Measurements from ENCODE around the gene NTM.

The NTM gene

DNA sequence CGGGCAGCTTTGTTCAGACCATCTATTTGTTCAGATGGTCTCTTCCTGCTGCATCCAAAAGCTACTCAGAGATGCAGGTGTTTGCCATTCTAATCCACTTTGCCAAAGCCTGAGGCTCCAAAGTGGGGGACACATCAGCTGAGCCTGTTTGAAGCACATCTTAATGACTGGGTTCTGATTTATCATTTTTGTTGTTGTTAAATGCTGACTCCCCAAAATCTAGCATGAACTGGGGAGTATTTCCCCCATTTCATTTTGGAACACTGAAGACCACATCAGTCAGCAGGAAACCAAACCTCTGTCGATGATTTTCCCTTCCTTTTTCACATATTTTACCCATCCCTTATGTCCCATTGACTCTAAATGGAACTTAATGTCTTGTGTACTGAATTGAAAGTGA lies 262.6 kb downstream of the NTM start:
- no peaks in the 10 kb centered on the region for H3K4me1 Mint-ChIP-seq
- no peak overlapping the region for H3K4me3 Mint-ChIP-seq
- H3K9me3 Mint-ChIP-seq: no peaks in the 10 kb centered on the region
- no peak for ATAC-seq
- H3K36me3 Mint-ChIP-seq (ENCODE audit: low read depth): no peaks in the 10 kb centered on the region
- no peaks in the 10 kb centered on the region for H3K27me3 Mint-ChIP-seq
- no peak for DNase-seq
- no peak overlapping the region for H3K27ac Mint-ChIP-seq

DNA sequence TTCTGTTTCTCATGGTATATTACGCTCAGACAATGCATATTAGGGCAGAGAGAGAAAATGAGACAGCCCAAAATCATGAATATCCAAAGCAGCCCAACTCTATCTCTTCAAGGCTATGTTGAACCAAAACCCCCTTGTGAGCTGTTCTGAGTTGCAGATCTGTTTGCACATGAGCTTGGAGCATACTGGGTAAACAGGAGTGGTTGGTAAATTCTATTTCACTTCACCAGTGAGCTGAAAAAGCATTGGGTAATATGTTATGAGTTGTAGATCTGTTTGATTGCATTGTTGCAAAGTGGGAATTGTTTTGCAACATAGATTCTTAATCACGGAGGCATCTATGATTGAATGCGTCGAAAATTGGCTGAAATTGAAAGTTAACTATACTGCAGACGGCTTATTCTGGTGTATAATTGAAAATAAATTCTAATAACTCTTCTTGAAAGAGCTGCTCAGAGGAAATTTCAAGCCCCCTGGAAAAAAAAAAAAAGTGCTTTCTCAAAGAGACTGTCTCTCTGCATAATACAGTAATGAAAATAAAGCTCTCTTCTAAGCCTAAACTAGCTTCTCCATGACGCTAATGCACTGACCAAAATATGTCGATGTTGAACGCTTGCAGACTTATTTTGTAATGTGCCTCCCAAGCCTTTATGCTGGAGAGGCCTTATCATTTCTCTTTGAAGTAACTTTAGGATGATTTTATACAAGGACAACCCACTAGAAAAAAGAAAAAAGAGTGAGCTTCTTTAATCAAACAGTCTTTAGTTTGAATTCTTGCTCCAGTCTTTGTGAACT lies 263.7 kb downstream of the NTM start:
- Mint-ChIP-seq H3K27ac (no peak overlapping the region), H3K4me3 (no peak overlapping the region), H3K4me1 (no peaks in the 10 kb centered on the region), H3K27me3 (no peaks in the 10 kb centered on the region), H3K9me3 (no peaks in the 10 kb centered on the region), H3K36me3 (ENCODE audit: low read depth) (no peaks in the 10 kb centered on the region)
- ATAC-seq: no peak
- DNase-seq: no peak

DNA sequence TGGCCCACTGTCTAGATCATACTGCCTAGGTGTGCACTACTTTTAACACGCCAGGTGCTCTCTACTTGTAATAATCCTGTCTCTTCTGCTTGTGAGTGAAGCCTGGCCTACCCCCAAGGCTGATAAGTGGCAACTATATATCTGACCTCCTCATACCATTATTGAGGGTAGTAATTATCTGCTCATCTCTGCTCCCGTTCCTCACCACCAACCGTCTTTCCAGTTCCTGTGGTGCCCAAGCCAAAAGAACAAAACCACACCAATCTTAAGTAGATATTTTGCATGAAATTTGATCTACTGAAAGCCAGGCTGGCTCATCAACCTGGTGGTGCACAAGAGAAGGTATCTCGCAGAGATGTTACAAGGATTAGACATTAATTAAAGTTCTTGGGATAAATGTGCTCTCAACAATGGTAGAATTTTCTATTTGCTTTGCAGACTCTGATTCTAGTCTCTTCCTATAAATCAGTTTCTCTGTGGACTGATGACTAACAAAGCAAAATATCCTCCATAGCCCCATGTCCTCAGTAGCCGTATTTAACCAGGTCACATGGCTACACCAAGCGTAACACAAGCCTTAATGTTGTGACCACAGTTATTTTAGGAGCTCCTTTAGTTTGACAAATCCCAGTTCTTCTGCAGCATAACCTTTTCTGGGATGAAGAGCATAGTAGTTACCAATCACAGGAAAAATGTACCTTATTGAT lies 267.2 kb downstream of the NTM start:
- Mint-ChIP-seq H3K27me3 (no peaks in the 10 kb centered on the region), H3K9me3 (no peaks in the 10 kb centered on the region), H3K27ac (no peak overlapping the region), H3K36me3 (ENCODE audit: low read depth) (no peaks in the 10 kb centered on the region), H3K4me1 (no peaks in the 10 kb centered on the region), H3K4me3 (no peak overlapping the region)
- DNase-seq (no peak), ATAC-seq (no peak)

DNA sequence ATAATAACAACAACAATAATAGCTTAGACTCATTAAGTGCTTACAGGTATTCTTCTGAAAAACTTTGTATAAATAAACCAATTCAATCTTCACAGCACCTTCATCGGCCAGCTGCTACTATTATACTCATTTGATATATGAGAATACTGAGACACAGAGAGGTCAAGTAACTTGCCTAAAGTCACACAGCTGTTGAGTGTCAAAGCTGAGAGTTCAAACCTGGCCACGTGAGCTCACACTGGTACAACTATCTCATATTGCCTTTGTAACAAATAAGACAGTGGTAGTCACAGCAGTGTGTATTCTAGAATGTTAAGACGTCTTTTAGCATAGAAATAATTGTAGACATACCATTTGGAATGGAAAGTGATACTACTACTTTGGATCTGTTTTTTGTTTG lies 268.5 kb downstream of the NTM start:
- Mint-ChIP-seq H3K4me3 (no peak overlapping the region), H3K27me3 (no peaks in the 10 kb centered on the region), H3K36me3 (ENCODE audit: low read depth) (no peaks in the 10 kb centered on the region), H3K27ac (no peak overlapping the region), H3K4me1 (no peaks in the 10 kb centered on the region), H3K9me3 (no peaks in the 10 kb centered on the region)
- no peak for DNase-seq
- no peak for ATAC-seq

DNA sequence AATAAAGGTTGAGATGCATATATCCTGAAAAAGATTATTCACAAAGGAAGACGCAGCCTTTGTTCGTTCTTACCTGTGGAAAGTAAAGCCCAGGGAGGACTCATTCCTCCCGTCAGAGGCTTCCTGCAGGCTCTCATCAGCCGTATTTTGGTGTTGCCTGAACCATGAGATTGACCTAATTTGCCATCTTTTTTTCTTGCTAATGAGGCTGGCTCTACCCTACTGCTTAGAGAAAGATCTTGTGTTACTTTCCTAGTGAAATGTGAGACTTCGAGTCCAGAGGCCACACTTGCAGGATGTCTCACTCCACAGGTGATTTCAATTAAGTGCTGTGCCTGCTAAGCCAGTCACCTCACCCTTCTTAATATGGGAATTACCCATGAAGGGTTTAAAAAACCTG lies 269.9 kb downstream of the NTM start:
- ATAC-seq: no peak
- H3K36me3 Mint-ChIP-seq (ENCODE audit: low read depth): no peaks in the 10 kb centered on the region
- no peak for DNase-seq
- H3K27ac Mint-ChIP-seq: no peak overlapping the region
- H3K27me3 Mint-ChIP-seq: no peaks in the 10 kb centered on the region
- no peaks in the 10 kb centered on the region for H3K4me1 Mint-ChIP-seq
- H3K9me3 Mint-ChIP-seq: no peaks in the 10 kb centered on the region
- no peak overlapping the region for H3K4me3 Mint-ChIP-seq

DNA sequence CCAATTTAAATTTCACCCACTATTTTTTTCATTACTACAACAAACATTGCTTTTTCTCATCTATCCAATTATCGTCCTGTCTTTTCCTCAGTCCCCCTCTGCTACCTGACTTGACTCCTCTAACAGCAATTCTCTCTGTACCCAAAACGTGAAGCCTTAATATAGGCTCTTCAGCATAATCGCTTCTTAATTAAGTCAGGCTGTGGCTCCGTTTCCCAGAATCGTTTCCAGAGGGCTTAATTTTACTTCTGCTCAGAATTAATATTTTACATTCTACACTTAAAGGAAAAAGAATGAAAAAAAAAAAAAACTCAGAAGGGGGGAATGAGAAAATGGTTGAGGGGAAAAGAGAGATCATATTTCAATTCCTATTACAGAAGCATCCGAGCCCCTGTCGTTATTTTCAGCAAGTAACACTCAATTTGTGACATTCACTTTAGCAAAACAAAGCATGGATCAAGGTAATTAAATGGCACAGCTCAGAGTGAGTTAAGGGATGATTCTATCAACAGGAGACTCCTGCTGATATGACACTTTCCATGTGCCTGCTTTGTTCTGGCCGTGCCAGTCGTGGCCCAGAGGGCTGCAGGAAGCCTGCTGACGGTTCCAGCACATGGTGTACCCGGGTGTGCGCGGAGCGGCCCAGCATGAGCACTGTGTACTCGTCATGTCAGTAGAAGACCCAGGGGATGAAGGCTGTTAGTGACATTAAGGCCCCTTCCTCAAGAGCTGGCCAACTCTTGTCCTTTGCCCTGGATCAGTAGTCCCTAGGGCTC lies 272.5 kb downstream of the NTM start:
- Mint-ChIP-seq H3K9me3 (no peaks in the 10 kb centered on the region), H3K27ac (no peak overlapping the region), H3K4me1 (no peaks in the 10 kb centered on the region), H3K27me3 (no peaks in the 10 kb centered on the region), H3K36me3 (ENCODE audit: low read depth) (no peaks in the 10 kb centered on the region), H3K4me3 (no peak overlapping the region)
- DNase-seq: no peak
- ATAC-seq: no peak

DNA sequence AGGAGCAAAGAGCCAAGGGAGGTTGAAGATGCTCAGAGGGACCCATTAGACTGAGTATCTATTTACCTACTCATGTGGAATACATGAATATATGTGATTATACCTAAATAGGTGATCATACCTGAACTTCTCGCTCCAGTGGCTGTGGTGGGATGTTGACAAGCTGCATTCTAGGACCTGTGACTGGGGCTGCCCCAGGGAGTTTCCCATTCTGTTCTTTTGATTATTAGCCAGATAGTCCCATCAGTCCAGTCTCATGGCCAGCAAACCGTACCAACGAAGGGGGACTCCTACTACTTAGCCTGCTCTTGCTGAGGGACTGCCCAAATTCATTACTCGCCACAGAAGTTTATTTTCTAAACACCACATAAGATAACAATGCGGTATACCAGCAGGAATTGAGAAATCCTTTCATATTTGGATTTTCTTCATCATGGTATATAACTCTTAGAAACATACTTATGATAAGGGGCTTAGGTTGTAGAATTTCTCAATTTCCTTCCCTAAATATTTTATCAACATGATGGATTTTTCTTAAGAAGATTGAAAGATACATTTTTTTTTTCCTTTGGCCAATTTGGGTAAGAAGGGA lies 273.9 kb downstream of the NTM start:
- Mint-ChIP-seq H3K9me3 (no peaks in the 10 kb centered on the region), H3K4me3 (no peak overlapping the region), H3K36me3 (ENCODE audit: low read depth) (no peaks in the 10 kb centered on the region), H3K4me1 (no peaks in the 10 kb centered on the region), H3K27ac (no peak overlapping the region), H3K27me3 (no peaks in the 10 kb centered on the region)
- ATAC-seq: no peak
- no peak for DNase-seq

DNA sequence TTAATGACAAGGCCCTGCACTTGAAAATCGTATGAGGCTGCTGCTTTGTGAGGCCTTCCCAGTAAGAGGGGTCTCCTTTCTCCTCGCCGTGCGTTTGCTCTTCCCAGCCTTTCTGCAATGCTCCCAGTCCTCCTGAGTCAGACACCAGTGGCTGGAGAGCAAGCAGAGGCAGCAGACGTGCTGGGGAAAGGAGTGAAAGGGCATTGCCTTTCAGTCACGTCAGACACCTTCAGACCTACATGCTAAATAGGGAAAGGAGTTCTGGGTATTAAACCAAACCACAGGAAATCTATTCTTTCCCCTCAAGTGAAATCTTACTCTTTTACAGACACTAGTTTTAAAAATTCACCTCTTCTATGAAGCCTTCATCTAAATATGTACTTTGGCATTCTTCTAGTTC lies 274.8 kb downstream of the NTM start:
- no peak overlapping the region for H3K27ac Mint-ChIP-seq
- no peaks in the 10 kb centered on the region for H3K9me3 Mint-ChIP-seq
- ATAC-seq: no peak
- H3K27me3 Mint-ChIP-seq: no peaks in the 10 kb centered on the region
- H3K36me3 Mint-ChIP-seq (ENCODE audit: low read depth): no peaks in the 10 kb centered on the region
- DNase-seq: no peak
- H3K4me1 Mint-ChIP-seq: no peaks in the 10 kb centered on the region
- H3K4me3 Mint-ChIP-seq: no peak overlapping the region

DNA sequence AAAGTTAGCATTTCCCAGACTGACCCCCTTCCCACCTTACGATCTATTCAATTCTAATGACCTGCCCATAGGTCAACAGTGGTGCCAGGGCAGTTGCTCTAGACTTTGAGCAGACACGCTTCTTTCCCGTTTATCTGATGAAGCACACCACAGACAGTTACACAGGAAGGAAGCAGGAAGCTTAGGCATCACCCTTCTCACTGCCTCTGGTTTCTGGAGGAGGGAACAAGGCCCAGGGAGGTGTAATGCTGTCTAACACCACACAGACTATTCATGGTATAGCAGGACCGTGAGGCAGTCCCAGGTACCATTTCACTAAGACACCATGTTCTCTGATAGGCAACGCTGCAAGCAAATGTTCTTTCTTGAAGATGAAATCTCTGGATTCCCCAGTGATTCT lies 279.4 kb downstream of the NTM start:
- no peaks in the 10 kb centered on the region for H3K36me3 Mint-ChIP-seq (ENCODE audit: low read depth)

DNA sequence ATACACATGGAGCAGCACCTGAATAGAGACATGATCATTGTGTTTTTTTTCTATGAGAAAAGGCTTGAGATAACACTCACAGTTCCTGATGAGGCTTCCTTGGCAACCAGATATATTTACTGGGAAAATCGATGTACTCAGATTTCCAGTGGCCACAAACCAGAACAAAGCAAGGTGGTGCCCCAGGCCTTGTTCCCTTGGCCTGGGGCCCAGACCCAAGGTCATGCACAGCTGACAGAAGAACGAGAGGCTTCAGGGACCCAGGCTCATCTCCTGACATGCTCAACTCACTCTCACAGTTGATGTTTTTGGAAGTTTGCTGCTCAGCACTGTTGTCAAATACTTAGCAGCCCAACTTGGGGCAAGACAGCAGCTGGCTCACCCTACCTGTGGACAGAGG lies 281.8 kb downstream of the NTM start:
- H3K27ac Mint-ChIP-seq: no peak overlapping the region
- H3K9me3 Mint-ChIP-seq: no peaks in the 10 kb centered on the region
- no peaks in the 10 kb centered on the region for H3K36me3 Mint-ChIP-seq (ENCODE audit: low read depth)
- H3K4me1 Mint-ChIP-seq: no peaks in the 10 kb centered on the region
- H3K4me3 Mint-ChIP-seq: no peak overlapping the region
- no peak for ATAC-seq
- no peak for DNase-seq
- peaks cover 3% of the 10 kb centered on the region for H3K27me3 Mint-ChIP-seq

More for the DNA sequence above, 279.4 kb downstream of the NTM start:
- no peak for ATAC-seq
- no peaks in the 10 kb centered on the region for H3K4me1 Mint-ChIP-seq
- no peak for DNase-seq
- H3K27ac Mint-ChIP-seq: no peak overlapping the region
- peaks cover 3% of the 10 kb centered on the region for H3K27me3 Mint-ChIP-seq
- H3K4me3 Mint-ChIP-seq: no peak overlapping the region
- H3K9me3 Mint-ChIP-seq: no peaks in the 10 kb centered on the region

DNA sequence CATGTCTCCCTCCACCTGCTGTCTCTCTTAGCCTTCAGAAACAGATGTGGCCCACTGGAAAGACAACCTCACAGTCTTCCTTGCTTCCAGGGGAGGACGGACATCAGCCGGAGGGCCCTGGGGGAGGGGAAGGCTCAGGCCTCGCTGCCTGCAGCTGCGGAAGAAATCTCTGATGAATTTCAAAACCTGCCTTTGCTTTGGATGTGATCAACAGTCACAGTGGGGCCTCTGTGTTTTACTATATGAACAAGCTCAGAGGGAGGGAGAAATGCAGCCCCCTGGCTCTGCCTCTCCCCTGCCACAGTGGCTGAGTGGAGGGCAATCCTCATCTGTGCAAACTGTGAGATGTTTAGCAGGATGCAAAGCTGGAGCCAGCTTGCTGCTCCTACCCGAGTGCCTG lies 282.8 kb downstream of the NTM start:
- Mint-ChIP-seq H3K4me3 (no peak overlapping the region), H3K9me3 (no peaks in the 10 kb centered on the region), H3K27me3 (peaks cover 3% of the 10 kb centered on the region), H3K4me1 (no peaks in the 10 kb centered on the region), H3K27ac (no peak overlapping the region), H3K36me3 (ENCODE audit: low read depth) (no peaks in the 10 kb centered on the region)
- DNase-seq (no peak), ATAC-seq (no peak)

DNA sequence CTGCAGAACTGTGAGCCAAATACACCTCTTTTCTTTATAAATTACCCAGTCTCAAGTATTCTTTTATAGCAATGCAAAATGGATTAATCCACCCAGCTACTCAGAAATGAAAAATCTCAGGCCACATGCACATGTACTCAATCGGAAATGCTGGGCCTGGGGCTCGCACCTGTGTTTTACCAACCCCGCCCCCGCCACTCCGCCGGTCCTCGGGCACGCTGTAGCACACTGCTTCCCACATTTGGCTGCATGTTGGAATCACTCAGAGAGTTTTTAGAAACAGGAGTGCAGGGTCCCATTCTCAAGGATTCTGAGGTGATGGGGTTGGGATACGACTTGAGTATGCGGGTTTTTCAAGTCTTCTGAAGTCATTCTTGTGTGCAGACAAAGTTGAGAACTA lies 284.4 kb downstream of the NTM start:
- no peaks in the 10 kb centered on the region for H3K36me3 Mint-ChIP-seq (ENCODE audit: low read depth)
- ATAC-seq: no peak
- no peak overlapping the region for H3K27ac Mint-ChIP-seq
- H3K4me3 Mint-ChIP-seq: no peak overlapping the region
- H3K4me1 Mint-ChIP-seq: no peaks in the 10 kb centered on the region
- DNase-seq: no peak
- peaks cover 3% of the 10 kb centered on the region for H3K27me3 Mint-ChIP-seq
- no peaks in the 10 kb centered on the region for H3K9me3 Mint-ChIP-seq

DNA sequence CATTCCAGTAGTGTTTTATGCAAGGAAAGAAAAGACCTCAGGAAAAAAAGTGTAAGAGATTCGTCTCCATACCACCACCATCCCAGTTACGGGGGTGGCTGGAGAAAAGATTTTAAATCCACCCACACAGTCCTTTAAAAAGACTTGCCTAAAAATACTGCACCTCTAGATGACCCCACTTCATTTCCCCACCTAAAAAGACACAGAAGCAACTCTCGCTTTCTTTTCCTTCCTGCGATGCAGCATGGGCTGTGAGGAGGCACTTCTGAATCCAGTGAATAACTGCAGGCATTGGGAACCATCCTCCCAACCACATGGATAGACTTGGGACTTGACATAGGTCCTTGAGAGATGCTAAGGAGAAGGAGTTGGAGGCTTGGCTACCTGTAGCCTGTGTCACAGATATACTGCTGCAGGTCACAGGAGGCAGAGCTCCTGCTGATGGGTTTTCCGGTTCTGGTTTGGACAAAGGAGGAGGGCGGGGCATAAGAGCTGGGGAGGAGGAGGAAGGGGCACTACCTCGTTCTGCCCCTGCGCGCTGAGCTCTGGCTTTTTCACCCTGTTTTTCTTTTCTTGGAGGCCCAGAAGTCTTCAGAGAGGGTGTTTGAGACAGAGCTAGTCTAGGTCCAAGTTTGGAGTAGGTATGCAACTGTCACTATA lies 285.9 kb downstream of the NTM start:
- H3K36me3 Mint-ChIP-seq (ENCODE audit: low read depth): no peaks in the 10 kb centered on the region
- no peak overlapping the region for H3K27ac Mint-ChIP-seq

DNA sequence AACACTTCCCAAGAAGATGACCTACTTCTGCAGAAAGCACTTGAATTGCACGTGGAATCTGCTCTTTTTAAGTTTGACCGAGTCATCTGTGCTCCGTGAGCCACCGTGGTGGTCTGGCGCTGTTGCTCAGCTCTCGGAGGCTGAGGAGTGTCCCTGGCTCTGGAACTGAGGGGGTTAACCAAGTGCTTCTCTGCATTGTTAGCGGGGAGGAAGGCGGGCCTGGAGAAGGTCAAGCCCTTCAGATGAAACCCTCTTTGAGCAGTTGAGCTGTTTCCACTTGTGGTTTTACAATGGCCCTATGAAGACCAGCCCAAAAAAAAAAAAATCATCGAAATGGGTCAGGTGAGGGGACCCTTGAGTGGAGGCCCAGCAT lies 286.4 kb downstream of the NTM start:
- H3K4me3 Mint-ChIP-seq: no peak overlapping the region
- DNase-seq: no peak
- ATAC-seq: no peak
- H3K36me3 Mint-ChIP-seq (ENCODE audit: low read depth): no peaks in the 10 kb centered on the region
- no peak overlapping the region for H3K27ac Mint-ChIP-seq
- H3K27me3 Mint-ChIP-seq: peaks cover 3% of the 10 kb centered on the region
- no peaks in the 10 kb centered on the region for H3K4me1 Mint-ChIP-seq
- H3K9me3 Mint-ChIP-seq: no peaks in the 10 kb centered on the region

More for the DNA sequence above, 285.9 kb downstream of the NTM start:
- H3K27me3 Mint-ChIP-seq: peaks cover 3% of the 10 kb centered on the region
- DNase-seq (no peak), ATAC-seq (no peak)
- H3K4me1 Mint-ChIP-seq: no peaks in the 10 kb centered on the region
- H3K4me3 Mint-ChIP-seq: no peak overlapping the region
- H3K9me3 Mint-ChIP-seq: no peaks in the 10 kb centered on the region

Measured in activated naive CD8-positive, alpha-beta T cell treated with anti-CD3 and anti-CD28 coated beads, Interleukin-2, amount 50 U/mL, for 24 hours (primary cell).